GM19043 (cell line): ENCODE results near the gene NLGN1.
"Not testable (repeated sequence)": the region's sequence is repeated elsewhere in the genome, so short reads cannot be mapped to it uniquely, and the experiment has no call there.

Source experiments
- ATAC-seq: cut with Tn5 transposase; IDR thresholded peaks from one replicate; pipeline ENCODE4 v1.9.1; 2021; ENCODE audit warnings: low read depth; ENCODE audit not compliant: unreplicated experiment

NLGN1 gene

DNA sequence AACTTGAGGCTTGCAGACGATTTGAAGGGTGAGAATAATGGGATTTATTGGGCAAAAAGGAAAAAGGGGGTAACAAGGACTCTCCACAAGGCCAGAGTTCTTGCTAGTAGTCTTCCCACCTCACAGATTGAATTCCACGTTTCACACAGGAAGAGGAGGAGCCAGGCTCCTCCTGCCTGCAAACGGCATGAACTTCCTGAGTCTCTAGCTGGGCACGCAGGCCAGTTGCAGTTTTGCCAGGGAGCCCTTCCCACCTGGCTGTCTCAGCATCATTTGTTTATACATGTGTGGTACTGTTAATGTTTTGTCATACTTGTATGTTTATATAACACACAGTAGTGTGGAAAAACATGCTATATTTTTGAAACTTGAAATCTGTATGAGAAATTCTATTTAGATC is 155.0 kb downstream of the NLGN1 start:
- no peak for ATAC-seq

DNA sequence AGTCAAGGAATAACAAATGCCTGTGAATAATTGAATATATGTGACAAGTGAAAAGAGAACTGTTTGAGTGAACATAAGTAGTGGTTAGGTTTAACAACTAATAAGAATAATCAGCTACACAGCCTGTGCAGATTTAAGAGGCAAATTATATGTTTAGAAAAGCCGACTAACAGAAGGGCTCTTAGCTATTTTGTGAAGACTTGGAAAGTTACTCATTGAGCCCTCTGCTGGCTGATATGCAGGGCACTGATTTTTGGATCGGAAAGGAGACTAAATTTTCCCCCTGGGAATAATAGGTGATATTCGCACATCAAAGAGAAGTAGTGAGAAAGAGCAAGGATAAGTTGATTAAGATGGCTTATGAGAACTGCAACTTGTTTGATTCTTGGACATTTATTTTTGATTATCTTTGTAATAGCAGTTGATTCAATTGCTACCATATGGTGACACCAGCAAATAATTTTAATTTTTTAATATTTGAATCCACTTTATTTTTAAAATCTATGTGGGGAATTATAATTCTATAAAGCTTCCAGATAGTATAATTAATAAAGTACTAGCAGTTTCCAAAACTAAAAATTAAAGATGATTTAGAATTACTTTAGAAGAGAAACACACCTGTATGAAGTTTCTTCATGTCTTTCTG is 156.2 kb downstream of the NLGN1 start:
- no peak for ATAC-seq

DNA sequence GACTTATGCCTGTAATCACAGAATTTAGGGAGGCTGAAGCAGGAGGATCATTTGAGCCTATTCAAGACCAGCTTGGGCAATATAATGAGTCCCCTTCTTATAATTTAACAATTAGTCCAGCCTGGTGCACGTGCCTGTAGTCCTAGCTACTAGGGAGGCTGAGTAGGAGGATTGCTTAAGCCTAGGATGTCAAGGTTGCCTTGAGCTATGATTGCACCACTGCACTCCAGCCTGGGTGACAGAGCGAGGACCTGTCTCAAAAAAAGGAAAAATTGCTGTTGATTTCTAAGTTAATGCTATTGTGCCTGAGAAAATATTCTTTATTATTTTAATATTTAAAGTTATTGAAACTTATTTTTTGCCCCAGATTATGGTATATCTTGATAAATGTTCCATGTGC is 159.0 kb downstream of the NLGN1 start:
- no peak for ATAC-seq

DNA sequence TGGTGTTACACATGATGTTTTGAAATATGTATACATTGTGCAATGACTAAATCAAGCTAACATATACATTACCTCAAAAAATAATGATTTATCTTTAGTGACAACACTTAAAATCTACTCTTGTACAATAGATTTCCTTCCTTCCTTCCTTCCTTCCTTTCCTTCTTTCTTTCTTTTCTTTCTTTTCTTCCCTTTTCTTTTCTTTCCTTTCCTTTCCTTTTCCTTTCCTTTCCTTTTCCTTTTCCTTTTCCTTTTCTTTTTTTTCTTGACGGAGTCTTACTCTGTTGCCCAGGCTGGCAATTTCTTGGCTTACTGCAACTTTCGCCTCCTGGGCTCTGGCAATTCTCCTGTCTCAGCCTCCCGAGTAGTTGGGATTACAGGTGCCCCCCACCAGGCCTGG is 170.5 kb downstream of the NLGN1 start:
- ATAC-seq = no peak

GRCh38 chr3:173568623-173569022 is 171.1 kb downstream of the NLGN1 start:
- ATAC-seq = no peak

DNA sequence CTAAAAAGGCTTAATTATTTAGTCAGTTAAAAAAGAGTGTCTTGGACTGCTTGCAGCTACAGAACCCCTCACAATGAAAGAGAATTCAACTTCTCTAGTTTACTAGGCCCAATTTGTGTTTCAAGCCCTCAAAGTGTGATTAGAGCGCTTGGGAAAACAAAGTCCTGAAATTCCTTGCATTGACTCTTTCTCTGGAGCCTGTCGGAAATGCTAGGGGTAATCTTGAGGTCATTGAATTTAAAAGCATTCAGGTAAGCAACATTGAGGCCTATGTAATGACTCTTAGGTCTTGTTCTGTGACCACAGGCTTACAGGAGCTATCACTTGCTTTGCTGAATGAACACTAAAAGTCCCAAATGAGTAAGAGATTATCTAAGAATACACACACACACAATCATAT is 186.0 kb downstream of the NLGN1 start:
- no peak for ATAC-seq

GRCh38 chr3:173584093-173584837 is 186.7 kb downstream of the NLGN1 start:
- ATAC-seq = no peak

GRCh38 chr3:173584838-173585831 is 187.6 kb downstream of the NLGN1 start:
- ATAC-seq = no peak

GRCh38 chr3:173586166-173586565 is 188.6 kb downstream of the NLGN1 start:
- no peak for ATAC-seq

DNA sequence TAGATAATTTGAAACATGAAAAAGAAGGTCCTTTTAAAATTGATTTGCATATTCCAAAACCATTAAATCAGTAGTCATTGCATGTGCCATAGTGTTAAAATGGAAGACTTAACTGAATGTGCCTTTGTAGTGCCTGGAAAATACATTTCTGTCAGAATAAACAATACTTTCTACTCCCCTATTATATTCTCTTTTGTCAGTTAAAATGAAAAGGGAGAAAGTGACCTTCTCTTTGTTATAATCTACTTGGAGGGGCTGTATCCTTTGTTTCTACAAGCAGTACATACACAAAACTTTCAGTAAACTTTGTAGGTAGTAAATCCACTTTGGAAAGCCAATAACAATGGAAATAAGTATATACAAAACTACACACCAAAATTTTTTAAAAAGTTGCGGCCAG is 189.5 kb downstream of the NLGN1 start:
- ATAC-seq = no peak

GRCh38 chr3:173588556-173588955 is 191.0 kb downstream of the NLGN1 start:
- ATAC-seq = no peak

GRCh38 chr3:173589116-173589515 is 191.6 kb downstream of the NLGN1 start:
- ATAC-seq = no peak

GRCh38 chr3:173591401-173591800 is 193.9 kb downstream of the NLGN1 start:
- no peak for ATAC-seq

DNA sequence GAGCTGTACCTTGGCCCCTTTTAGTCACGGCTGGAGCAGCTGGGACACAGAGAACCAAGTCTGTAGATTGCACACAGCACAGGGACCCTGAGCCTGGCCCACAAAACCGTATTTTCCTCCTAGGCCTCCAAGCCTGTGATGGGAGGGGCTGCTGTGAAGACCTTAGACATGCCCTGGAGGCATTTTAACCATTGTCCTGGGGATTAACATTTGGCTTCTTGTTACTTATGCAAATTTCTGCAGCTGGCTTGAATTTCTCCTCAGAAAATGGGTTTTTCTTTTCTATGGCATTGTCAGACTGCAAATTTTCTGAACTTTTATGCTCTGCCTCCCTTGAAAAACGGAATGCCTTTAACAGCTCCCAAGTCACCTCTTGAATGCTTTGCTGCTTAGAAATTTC is 197.3 kb downstream of the NLGN1 start:
- not testable (repeated sequence) for ATAC-seq

GRCh38 chr3:173599673-173600072 is 202.1 kb downstream of the NLGN1 start:
- ATAC-seq = no peak

DNA sequence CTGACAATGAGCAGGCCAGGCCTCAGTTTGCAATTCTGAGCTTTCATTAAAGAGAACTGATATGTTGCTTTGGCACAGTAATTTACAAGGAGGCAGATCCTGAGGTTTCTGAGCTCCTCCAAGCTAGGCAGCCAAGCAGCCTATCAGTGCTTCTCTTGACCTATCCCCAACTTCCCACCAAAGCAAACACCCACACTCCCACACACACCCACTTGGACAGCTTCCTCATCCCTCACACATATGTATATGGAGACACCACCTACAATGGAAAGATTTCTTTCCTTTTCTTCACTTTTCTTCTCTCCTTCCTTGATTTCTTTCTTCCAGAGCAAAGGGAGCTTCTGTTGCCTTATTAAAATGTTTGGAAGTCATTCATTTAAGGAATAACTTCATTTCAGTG is 217.0 kb downstream of the NLGN1 start:
- no peak for ATAC-seq

GRCh38 chr3:173615661-173616060 is 218.1 kb downstream of the NLGN1 start:
- no peak for ATAC-seq

DNA sequence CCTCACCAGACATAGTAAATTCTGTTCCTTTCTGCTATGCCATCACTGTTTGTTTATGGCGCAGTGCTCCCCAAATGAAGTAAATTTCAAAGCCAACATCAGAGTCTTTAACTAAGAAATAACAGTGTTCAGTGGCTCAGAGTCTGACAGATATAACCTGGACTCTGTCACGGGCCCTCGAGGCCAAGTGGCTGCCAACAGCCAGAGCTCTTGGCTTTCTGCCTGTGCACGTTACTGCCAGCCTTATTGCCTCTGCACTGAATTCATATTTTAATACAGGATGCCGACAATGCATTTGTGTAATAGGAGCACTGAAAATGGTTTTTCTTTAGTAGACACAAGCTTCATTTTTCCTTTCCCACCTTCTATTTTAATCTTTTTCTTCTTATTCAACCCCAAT is 219.9 kb downstream of the NLGN1 start:
- ATAC-seq = no peak

GRCh38 chr3:173618148-173618547 is 220.6 kb downstream of the NLGN1 start:
- ATAC-seq = no peak

GRCh38 chr3:173618703-173619102 is 221.2 kb downstream of the NLGN1 start:
- ATAC-seq = no peak

DNA sequence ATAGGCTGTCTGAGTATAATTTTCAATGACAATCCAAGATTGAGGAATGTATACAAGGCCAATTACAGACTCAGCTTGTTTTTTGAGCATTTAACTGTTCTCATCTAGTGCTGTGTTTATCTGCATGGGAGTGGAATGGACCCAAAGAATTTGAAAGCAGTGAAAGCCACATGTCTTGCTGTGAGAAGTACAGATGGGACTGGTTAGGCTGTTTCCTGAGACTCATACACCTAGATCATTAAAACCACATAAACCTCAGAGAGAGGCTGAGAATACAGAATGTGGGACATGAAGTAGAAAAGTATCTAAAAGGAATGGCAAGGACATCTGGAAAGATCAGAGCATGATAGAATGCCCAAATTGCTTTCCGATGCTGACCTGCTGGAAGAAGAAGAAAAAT is 224.6 kb downstream of the NLGN1 start:
- no peak for ATAC-seq
